ENCODE measurements around the gene DCDC2C. TPM values are rescaled to one million over a fixed set of nuclear protein-coding genes. Genes with fewer than 3 reads are reported as not detected.
A peak's percentile ranks its signal among the peaks of the same experiment; 100 is the strongest.

The DCDC2C gene
- total RNA-seq, 1 experiment from 2014 or later = not detected

- peaks cover 15% of the 10 kb centered on the region for H3K9me3 Mint-ChIP-seq (ENCODE audit: unreplicated experiment)
- ChIA-PET CTCF (interaction anchor here (0.8 kb wide), 1 partner anchor 85 kb away, joined by 3 read pairs; no protein-coding TSS in a partner anchor), POLR2A (interaction anchor here (0.8 kb wide), 1 partner anchor 11 kb away, joined by 3 read pairs; no protein-coding TSS in a partner anchor)
- no TSS peak for BruUV-seq (replicated peaks)
- TF ChIP-seq, protein P1, sequence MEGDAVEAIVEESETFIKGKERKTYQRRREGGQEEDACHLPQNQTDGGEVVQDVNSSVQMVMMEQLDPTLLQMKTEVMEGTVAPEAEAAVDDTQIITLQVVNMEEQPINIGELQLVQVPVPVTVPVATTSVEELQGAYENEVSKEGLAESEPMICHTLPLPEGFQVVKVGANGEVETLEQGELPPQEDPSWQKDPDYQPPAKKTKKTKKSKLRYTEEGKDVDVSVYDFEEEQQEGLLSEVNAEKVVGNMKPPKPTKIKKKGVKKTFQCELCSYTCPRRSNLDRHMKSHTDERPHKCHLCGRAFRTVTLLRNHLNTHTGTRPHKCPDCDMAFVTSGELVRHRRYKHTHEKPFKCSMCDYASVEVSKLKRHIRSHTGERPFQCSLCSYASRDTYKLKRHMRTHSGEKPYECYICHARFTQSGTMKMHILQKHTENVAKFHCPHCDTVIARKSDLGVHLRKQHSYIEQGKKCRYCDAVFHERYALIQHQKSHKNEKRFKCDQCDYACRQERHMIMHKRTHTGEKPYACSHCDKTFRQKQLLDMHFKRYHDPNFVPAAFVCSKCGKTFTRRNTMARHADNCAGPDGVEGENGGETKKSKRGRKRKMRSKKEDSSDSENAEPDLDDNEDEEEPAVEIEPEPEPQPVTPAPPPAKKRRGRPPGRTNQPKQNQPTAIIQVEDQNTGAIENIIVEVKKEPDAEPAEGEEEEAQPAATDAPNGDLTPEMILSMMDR (IDR thresholded peaks at IDR 0.05; ENCODE audit: unreplicated experiment) = no peak
- H3K4me3 Mint-ChIP-seq (ENCODE audit: unreplicated experiment) = no peak overlapping the region
- no peaks in the 10 kb centered on the region for H3K36me3 Mint-ChIP-seq (ENCODE audit: insufficient read depth, unreplicated experiment)
- intact Hi-C loops (cut with micrococcal nuclease) = no loop called here
- H3K27ac Mint-ChIP-seq (ENCODE audit: low read depth, unreplicated experiment) = no peak overlapping the region
- H3K27me3 Mint-ChIP-seq (ENCODE audit: insufficient read depth, unreplicated experiment) = no peaks in the 10 kb centered on the region
- no peak for DNase-seq (ENCODE audit: unreplicated experiment)
- no peaks in the 10 kb centered on the region for H3K4me1 Mint-ChIP-seq (ENCODE audit: insufficient read depth, unreplicated experiment)
These were observed 154.2 kb downstream of the DCDC2C start for GRCh38 chr2:3857576-3857975.

GRCh38 chr2:3864943-3865865 is 161.8 kb downstream of the DCDC2C start:
- intact Hi-C loops (cut with micrococcal nuclease) = no loop called here
- Mint-ChIP-seq H3K27me3 (ENCODE audit: insufficient read depth, unreplicated experiment) (no peaks in the 10 kb centered on the region), H3K27ac (ENCODE audit: low read depth, unreplicated experiment) (no peak overlapping the region), H3K36me3 (ENCODE audit: insufficient read depth, unreplicated experiment) (no peaks in the 10 kb centered on the region), H3K9me3 (ENCODE audit: unreplicated experiment) (no peaks in the 10 kb centered on the region), H3K4me1 (ENCODE audit: insufficient read depth, unreplicated experiment) (peaks cover 1% of the 10 kb centered on the region), H3K4me3 (ENCODE audit: unreplicated experiment) (no peak overlapping the region)
- POLR2A ChIA-PET = interaction anchor here (0.6 kb wide), 1 partner anchor 13 kb away, joined by 3 read pairs; no protein-coding TSS in a partner anchor
- no TSS peak for BruUV-seq (replicated peaks)
- CTCF ChIA-PET = no interaction called here
- TF ChIP-seq, protein P1 (IDR thresholded peaks at IDR 0.05; ENCODE audit: unreplicated experiment) = no peak
- DNase-seq (ENCODE audit: unreplicated experiment) = no peak

DNA sequence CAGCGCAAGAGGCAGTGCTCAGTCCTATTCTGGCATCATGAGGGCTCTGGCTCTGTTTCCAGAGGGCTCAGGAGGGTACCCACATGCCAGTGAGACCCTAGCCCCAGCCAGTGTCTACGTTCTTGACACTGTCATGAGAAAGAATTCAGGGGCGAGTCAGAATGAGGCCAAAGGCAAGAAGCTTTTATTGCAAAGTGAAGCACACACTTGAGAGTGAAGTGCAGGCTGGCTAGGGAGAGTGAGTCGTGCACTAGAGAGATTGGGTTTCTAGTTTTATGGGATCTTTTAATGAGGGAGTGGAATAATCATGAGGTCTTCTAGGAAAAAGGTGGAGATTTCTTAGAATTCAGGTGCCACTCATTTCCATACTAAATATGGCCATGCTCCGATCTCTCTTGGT is 164.1 kb downstream of the DCDC2C start:
- Mint-ChIP-seq H3K27me3 (ENCODE audit: insufficient read depth, unreplicated experiment) (no peaks in the 10 kb centered on the region), H3K36me3 (ENCODE audit: insufficient read depth, unreplicated experiment) (no peaks in the 10 kb centered on the region), H3K27ac (ENCODE audit: low read depth, unreplicated experiment) (no peak overlapping the region), H3K4me1 (ENCODE audit: insufficient read depth, unreplicated experiment) (peaks cover 6% of the 10 kb centered on the region), H3K4me3 (ENCODE audit: unreplicated experiment) (no peak overlapping the region), H3K9me3 (ENCODE audit: unreplicated experiment) (no peaks in the 10 kb centered on the region)
- DNase-seq (ENCODE audit: unreplicated experiment) = no peak
- ChIA-PET CTCF (interaction anchor here (0.8 kb wide), 1 partner anchor 11 kb away, joined by 4 read pairs; no protein-coding TSS in a partner anchor), POLR2A (interaction anchor here (0.9 kb wide), 1 partner anchor 8 kb away, joined by 3 read pairs; no protein-coding TSS in a partner anchor)
- TF ChIP-seq, protein P1 (IDR thresholded peaks at IDR 0.05; ENCODE audit: unreplicated experiment) = no peak
- BruUV-seq (replicated peaks) = no TSS peak
- intact Hi-C loops (cut with micrococcal nuclease) = no loop called here

DNA sequence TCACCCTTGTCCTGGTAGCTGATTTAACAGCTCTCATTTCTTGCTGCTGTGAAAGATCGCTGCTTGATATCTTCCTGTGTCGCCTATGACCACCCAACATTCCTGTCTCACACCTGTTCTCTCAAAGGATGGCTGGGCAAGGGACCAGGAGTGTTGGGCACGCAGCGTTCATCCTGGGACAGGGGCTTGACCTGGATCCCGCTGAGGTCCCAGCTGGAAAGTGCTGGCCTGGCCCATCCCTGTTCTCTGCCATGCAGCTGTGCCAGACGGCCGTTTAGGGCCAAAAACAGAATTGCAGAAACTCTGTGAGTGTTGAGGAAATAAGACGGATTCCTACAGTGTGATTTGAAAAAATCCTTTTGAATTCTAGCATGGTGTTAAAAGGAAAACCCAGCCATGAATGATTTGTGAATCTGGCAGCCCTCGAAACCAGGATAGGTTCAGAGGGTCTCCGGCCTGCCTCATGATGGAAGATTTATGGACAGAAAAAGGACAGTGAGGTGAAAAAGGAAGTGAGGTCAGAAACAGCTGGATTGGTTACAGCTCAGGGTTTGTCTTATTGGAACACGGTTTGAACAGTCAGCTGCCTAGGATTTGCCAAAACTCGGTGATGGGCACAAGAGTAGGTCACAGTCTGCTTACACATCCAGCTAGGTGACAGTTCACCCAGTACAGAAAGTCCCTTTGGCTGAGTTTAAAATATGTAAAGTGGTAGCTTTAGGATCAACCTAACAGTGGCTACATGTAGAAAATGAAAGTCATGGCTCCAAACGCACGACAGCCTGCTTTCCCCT is 164.8 kb downstream of the DCDC2C start:
- Mint-ChIP-seq H3K4me3 (ENCODE audit: unreplicated experiment) (no peak overlapping the region), H3K36me3 (ENCODE audit: insufficient read depth, unreplicated experiment) (no peaks in the 10 kb centered on the region), H3K27ac (ENCODE audit: low read depth, unreplicated experiment) (peak overlapping the region; percentile 57), H3K27me3 (ENCODE audit: insufficient read depth, unreplicated experiment) (no peaks in the 10 kb centered on the region), H3K9me3 (ENCODE audit: unreplicated experiment) (no peaks in the 10 kb centered on the region), H3K4me1 (ENCODE audit: insufficient read depth, unreplicated experiment) (peaks cover 6% of the 10 kb centered on the region)
- intact Hi-C loops (cut with micrococcal nuclease) = no loop called here
- ChIA-PET POLR2A (interaction anchor here (0.9 kb wide), 1 partner anchor 11 kb away, joined by 3 read pairs; no protein-coding TSS in a partner anchor), CTCF (no interaction called here)
- BruUV-seq (replicated peaks) = no TSS peak
- TF ChIP-seq, protein P1 (IDR thresholded peaks at IDR 0.05; ENCODE audit: unreplicated experiment) = no peak
- DNase-seq (ENCODE audit: unreplicated experiment) = no peak

All from MCF 10A (cell line).